GM23338 (cell line): ENCODE results near the gene FAM219A. TPM values are rescaled to one million over a fixed set of nuclear protein-coding genes. Genes with fewer than 3 reads are reported as not detected.

ENCODE experiments used
- ATAC-seq: fragments of 200-7000 bp; cut with Tn5 transposase; 3 replicates; pipeline ENCODE4 v1.9.1; 2020
- DNase-seq: peaks from one replicate; pipeline ENCODE4 v3.0.0-alpha.2; 2015; ENCODE audit warnings: low spot score
- H2AFZ ChIP-seq: fragments of 200-600 bp; sonication (generic); 2 replicates; pipeline ENCODE4 v1.8.0; 2016; ENCODE audit warnings: antibody characterized with exemption, mild to moderate bottlenecking, moderate library complexity
- H3F3A ChIP-seq: fragments of 200-600 bp; sonication (generic); replicated peaks from 2 replicates; pipeline ENCODE4 v1.8.0; 2017; ENCODE audit warnings: antibody characterized with exemption, mixed run types, low read depth
- H3K27ac ChIP-seq: fragments of 200-600 bp; sonication (generic); 2 replicates; pipeline ENCODE4 v1.6.1; 2016; ENCODE audit warnings: low read depth
- H3K27me3 ChIP-seq: fragments of 200-600 bp; sonication (generic); 2 replicates; pipeline ENCODE4 v1.8.0; 2016; ENCODE audit warnings: mild to moderate bottlenecking, mixed run types, moderate library complexity; ENCODE audit not compliant: insufficient read depth
- H3K36me3 ChIP-seq: fragments of 200-600 bp; sonication (generic); 2 replicates; pipeline ENCODE4 v1.8.0; 2016; ENCODE audit warnings: mild to moderate bottlenecking; ENCODE audit not compliant: insufficient read depth
- H3K4me1 ChIP-seq: fragments of 200-600 bp; sonication (generic); 2 replicates; pipeline ENCODE4 v1.8.0; 2016; ENCODE audit warnings: mild to moderate bottlenecking, moderate library complexity; ENCODE audit not compliant: insufficient read depth
- H3K4me2 ChIP-seq: fragments of 200-600 bp; sonication (generic); 2 replicates; pipeline ENCODE4 v1.7.1; 2017; ENCODE audit warnings: mixed run types
- H3K4me3 ChIP-seq: fragments of 200-600 bp; sonication (generic); 2 replicates; pipeline ENCODE4 v1.6.1; 2016; ENCODE audit warnings: mixed run types
- H3K79me2 ChIP-seq: fragments of 200-600 bp; sonication (generic); replicated peaks from 2 replicates; pipeline ENCODE4 v1.8.0; 2017; ENCODE audit warnings: mild to moderate bottlenecking; ENCODE audit not compliant: insufficient read depth
- H3K9me2 ChIP-seq: fragments of 200-600 bp; sonication (generic); 2 replicates; pipeline ENCODE4 v1.8.0; 2017; ENCODE audit not compliant: insufficient read depth
- H4K20me1 ChIP-seq: fragments of 200-600 bp; sonication (generic); replicated peaks from 2 replicates; pipeline ENCODE4 v1.8.0; 2017; ENCODE audit warnings: mild to moderate bottlenecking; ENCODE audit not compliant: insufficient read depth
- H3K27ac Mint-ChIP-seq: 2 replicates; pipeline ENCODE4 v1.8.0; 2020; ENCODE audit warnings: inconsistent platforms, mild to moderate bottlenecking, moderate library complexity, mixed read lengths
- H3K27me3 Mint-ChIP-seq: 3 replicates; pipeline ENCODE4 v1.8.0; 2022; ENCODE audit warnings: low read depth, mild to moderate bottlenecking, moderate library complexity, mixed read lengths, inconsistent platforms; ENCODE audit not compliant: insufficient read depth, poor library complexity
- H3K36me3 Mint-ChIP-seq: 3 replicates; pipeline ENCODE4 v1.8.0; 2021; ENCODE audit warnings: low read depth, mild to moderate bottlenecking, inconsistent platforms, moderate library complexity, mixed read lengths
- H3K4me1 Mint-ChIP-seq: 3 replicates; pipeline ENCODE4 v1.8.0; 2020; ENCODE audit warnings: mild to moderate bottlenecking, inconsistent platforms, mixed read lengths
- H3K4me3 Mint-ChIP-seq: 3 replicates; pipeline ENCODE4 v1.8.0; 2021; ENCODE audit warnings: moderate library complexity, mild to moderate bottlenecking, inconsistent platforms, mixed read lengths
- H3K9me3 Mint-ChIP-seq: 3 replicates; pipeline ENCODE4 v1.8.0; 2020; ENCODE audit warnings: moderate library complexity, mild to moderate bottlenecking, inconsistent platforms, mixed read lengths
- CREB1 ChIP-seq: fragments of 250-450 bp; sonication (Bioruptor Pico); IDR thresholded peaks from 2 replicates; pipeline ENCODE4 v1.5.0; 2020; ENCODE audit warnings: low read depth, mild to moderate bottlenecking, moderate library complexity
- EZH2 ChIP-seq: fragments of 200-600 bp; sonication (generic); IDR thresholded peaks from one replicate; pipeline ENCODE4 v1.8.0; 2017; ENCODE audit warnings: antibody characterized with exemption, mild to moderate bottlenecking, low read depth; ENCODE audit not compliant: unreplicated experiment
- EZH2phosphoT487 ChIP-seq: fragments of 200-600 bp; sonication (generic); IDR thresholded peaks from one replicate; pipeline ENCODE4 v1.8.1; 2018; ENCODE audit warnings: antibody characterized with exemption; ENCODE audit not compliant: unreplicated experiment
- JUNB ChIP-seq: IDR thresholded peaks from one replicate; pipeline ENCODE4 v1.6.1; 2016; ENCODE audit warnings: antibody characterized with exemption; ENCODE audit not compliant: unreplicated experiment
- POLR2AphosphoS5 ChIP-seq: IDR thresholded peaks from 2 replicates; pipeline ENCODE4 v1.6.1; 2016; ENCODE audit warnings: antibody characterized with exemption, low read depth
- REST ChIP-seq: IDR thresholded peaks from one replicate; pipeline ENCODE4 v1.6.1; 2018; ENCODE audit warnings: antibody characterized with exemption; ENCODE audit not compliant: unreplicated experiment
- ZNF462 ChIP-seq: fragments of 250-450 bp; sonication (Bioruptor Pico); IDR thresholded peaks from 2 replicates; pipeline ENCODE4 v1.5.0; 2020; ENCODE audit warnings: mild to moderate bottlenecking, moderate library complexity
- polyA plus RNA-seq: library from polyadenylated mRNA; unstranded; fragments of >200 nt; fragmentation: Nextera tagmentation; extraction: Ambion mirVana; gene quantifications from 2 replicates; pipeline ENCODE4 v1.2.1, GENCODE V29; 2016
- total RNA-seq: library from RNA; depleted of rRNA; stranded (reverse); fragments of >200 nt; shearing (Covaris generic); gene quantifications from 2 replicates; pipeline ENCODE4 v1.2.3, GENCODE V29; 2014
- TF ChIP-seq, protein P1 (sequence below): IDR thresholded peaks from 2 replicates; pipeline ENCODE4 v1.6.1; 2016; ENCODE audit warnings: antibody characterized with exemption

Gene FAM219A
- total and polyA plus RNA-seq, 2 experiments from 2014 or later: 3.8 to 7.2 TPM

DNA sequence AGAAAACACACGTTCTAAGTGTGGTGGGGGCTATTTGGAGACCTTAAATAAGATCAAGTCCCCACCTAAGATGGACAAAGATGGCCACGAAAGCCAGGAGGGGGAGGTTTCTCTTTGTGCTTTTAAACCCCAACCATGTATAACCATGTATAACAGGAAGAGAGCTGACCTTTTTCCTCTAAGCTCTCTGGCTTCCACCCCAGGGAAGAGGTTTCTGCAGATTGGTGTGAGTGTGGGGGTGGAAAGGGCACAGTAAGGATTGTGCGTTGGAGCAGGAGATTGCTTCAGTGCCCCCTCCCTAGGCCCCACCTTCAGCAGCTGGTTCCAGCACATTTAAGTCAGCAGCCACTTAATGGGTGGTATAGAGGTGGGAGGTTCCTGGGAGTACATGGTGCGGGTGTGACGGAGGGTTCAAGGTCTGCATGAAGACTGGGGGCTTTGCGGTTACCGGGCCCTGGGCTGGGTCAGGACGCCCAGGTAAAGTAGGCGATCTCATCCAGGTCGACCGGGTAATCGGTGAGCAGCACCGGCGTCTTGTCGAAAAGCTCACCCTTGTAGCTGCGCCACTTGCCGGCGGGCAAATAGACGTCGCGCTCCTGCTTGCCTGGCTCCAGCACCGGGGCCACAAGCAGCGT, 87.9 kb downstream of the FAM219A start:
- TF ChIP-seq JUNB (no peak), REST (no peak), EZH2 (no peak), EZH2phosphoT487 (no peak)
- Histone ChIP-seq H3K4me1 (peaks cover 13% of the 10 kb centered on the region), H3K79me2 (no peaks in the 10 kb centered on the region), H3F3A (no peaks in the 10 kb centered on the region), H4K20me1 (no peaks in the 10 kb centered on the region), H3K4me2 (no peak overlapping the region), H3K4me3 (no peak overlapping the region), H3K27me3 (0 out of 2 replicates have a peak, but pooled peaks cover 3% of the 10 kb centered on the region), H3K27ac (no peak overlapping the region), H2AFZ (no peak overlapping the region), H3K36me3 (no peaks in the 10 kb centered on the region), H3K9me2 (0 out of 2 replicates have a peak, but pooled peaks cover 3% of the 10 kb centered on the region)
- peaks cover 16% of the 10 kb centered on the region for H3K4me1 Mint-ChIP-seq
- no peak overlapping the region for H3K27ac Mint-ChIP-seq
- peaks cover 22% of the 10 kb centered on the region for H3K9me3 Mint-ChIP-seq
- peaks cover 51% of the 10 kb centered on the region for H3K36me3 Mint-ChIP-seq
- DNase-seq (no peak), ATAC-seq (no peak)
- H3K4me3 Mint-ChIP-seq: no peak overlapping the region
- peaks cover 5% of the 10 kb centered on the region for H3K27me3 Mint-ChIP-seq

- Mint-ChIP-seq H3K27ac (no peak overlapping the region), H3K27me3 (peaks cover 5% of the 10 kb centered on the region), H3K4me1 (peaks cover 10% of the 10 kb centered on the region), H3K36me3 (peaks cover 51% of the 10 kb centered on the region), H3K4me3 (no peak overlapping the region), H3K9me3 (peaks cover 22% of the 10 kb centered on the region)
- H3K27me3 ChIP-seq: no peaks in the 10 kb centered on the region
- H3K4me2 ChIP-seq: no peak overlapping the region
- no peak overlapping the region for H3K4me3 ChIP-seq
- H3K9me2 ChIP-seq: 0 out of 2 replicates have a peak, but pooled peaks cover 3% of the 10 kb centered on the region
- H3K36me3 ChIP-seq: no peaks in the 10 kb centered on the region
- H3K4me1 ChIP-seq: peaks cover 8% of the 10 kb centered on the region; the same call in 1 of the 2 replicates
- no peaks in the 10 kb centered on the region for H3K79me2 ChIP-seq
- no peak overlapping the region for H3K27ac ChIP-seq
- TF ChIP-seq, protein P1, sequence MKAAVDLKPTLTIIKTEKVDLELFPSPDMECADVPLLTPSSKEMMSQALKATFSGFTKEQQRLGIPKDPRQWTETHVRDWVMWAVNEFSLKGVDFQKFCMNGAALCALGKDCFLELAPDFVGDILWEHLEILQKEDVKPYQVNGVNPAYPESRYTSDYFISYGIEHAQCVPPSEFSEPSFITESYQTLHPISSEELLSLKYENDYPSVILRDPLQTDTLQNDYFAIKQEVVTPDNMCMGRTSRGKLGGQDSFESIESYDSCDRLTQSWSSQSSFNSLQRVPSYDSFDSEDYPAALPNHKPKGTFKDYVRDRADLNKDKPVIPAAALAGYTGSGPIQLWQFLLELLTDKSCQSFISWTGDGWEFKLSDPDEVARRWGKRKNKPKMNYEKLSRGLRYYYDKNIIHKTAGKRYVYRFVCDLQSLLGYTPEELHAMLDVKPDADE: no peak
- TF ChIP-seq ZNF462 (CRISPR knock-in tag): no peak
- no peak for TF ChIP-seq POLR2AphosphoS5
- no peak for TF ChIP-seq EZH2
- TF ChIP-seq CREB1 (CRISPR knock-in tag): no peak
- no peaks in the 10 kb centered on the region for H4K20me1 ChIP-seq
- H3F3A ChIP-seq: no peaks in the 10 kb centered on the region
- ATAC-seq: no peak
- H2AFZ ChIP-seq: no peak overlapping the region
- no peak for DNase-seq
Observed at GRCh38 chr9:34369636-34370035, 88.7 kb downstream of the FAM219A start.
